RWPE2 (cell line): Measurements from ENCODE around the gene NUMBL.

ENCODE experiments used
- ATAC-seq: fragments of 200-7000 bp; cut with Tn5 transposase; 3 replicates; pipeline ENCODE4 v1.9.1; 2021; ENCODE audit warnings: low read depth
- DNase-seq: peaks from one replicate; pipeline ENCODE4 v3.0.0-alpha.2; 2020; ENCODE audit warnings: low spot score
- H3K27ac ChIP-seq: fragments of 450-650 bp; 2 replicates; pipeline ENCODE4 v1.5.1; 2017; ENCODE audit warnings: mild to moderate bottlenecking; ENCODE audit not compliant: poor library complexity, severe bottlenecking
- H3K27me3 ChIP-seq: fragments of 250-450 bp; sonication (Bioruptor Pico); 2 replicates; pipeline ENCODE4 v1.5.1; 2021; ENCODE audit warnings: mild to moderate bottlenecking, moderate library complexity; ENCODE audit not compliant: insufficient read depth, poor library complexity, severe bottlenecking
- H3K36me3 ChIP-seq: fragments of 250-450 bp; sonication (Bioruptor Pico); 2 replicates; pipeline ENCODE4 v1.5.1; 2020; ENCODE audit warnings: low read depth, mild to moderate bottlenecking, moderate library complexity
- H3K4me1 ChIP-seq: fragments of 250-450 bp; sonication (Bioruptor Pico); 2 replicates; pipeline ENCODE4 v1.5.1; 2021; ENCODE audit warnings: mild to moderate bottlenecking, moderate library complexity; ENCODE audit not compliant: insufficient read depth, poor library complexity, severe bottlenecking
- H3K4me3 ChIP-seq: fragments of 250-450 bp; sonication (Bioruptor Pico); 2 replicates; pipeline ENCODE4 v1.5.1; 2021; ENCODE audit warnings: mild to moderate bottlenecking, moderate library complexity; ENCODE audit not compliant: severe bottlenecking
- H3K9me3 ChIP-seq: fragments of 250-450 bp; sonication (Bioruptor Pico); 2 replicates; pipeline ENCODE4 v1.5.1; 2021; ENCODE audit warnings: mild to moderate bottlenecking, moderate library complexity; ENCODE audit not compliant: severe bottlenecking
- TF ChIP-seq, protein P1 (sequence below): fragments of 450-650 bp; IDR thresholded peaks from one replicate; pipeline ENCODE4 v1.5.1; 2017; ENCODE audit warnings: mild to moderate bottlenecking, moderate library complexity; ENCODE audit not compliant: poor library complexity, severe bottlenecking

Gene NUMBL

DNA sequence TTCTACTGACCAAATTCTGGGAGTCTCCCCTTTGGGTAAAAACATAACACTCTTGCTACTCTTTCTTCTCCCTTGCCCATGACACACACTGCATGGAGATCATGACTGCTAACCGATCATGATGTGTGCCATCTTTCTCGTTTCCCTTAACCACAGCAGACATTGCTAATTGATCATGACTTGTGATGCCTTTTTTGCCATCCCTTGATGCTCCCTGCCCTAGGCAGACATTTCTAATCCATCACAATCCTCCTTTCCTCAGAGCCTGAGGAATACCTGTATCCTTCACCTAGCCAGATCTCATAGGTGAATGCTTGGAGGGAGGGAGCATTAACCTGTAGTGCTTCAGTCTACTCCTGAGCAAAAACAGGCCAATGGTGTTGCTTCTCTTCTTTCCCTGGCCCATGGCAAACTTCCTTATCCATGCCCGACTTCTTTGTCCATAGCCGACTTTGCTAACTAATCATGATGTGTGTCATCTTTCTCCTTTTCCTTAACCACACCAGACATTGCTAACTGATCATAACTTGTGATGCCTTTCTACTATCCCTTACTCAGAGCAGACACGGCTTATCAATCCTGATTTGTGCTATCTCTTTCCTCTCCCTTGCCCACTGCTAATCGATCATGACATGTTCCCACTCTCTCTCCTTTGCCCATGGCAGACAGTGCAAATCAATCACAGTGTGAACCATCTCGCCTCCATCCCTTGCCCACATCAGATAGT is 17.7 kb downstream of the NUMBL start:
- TF ChIP-seq, protein P1, sequence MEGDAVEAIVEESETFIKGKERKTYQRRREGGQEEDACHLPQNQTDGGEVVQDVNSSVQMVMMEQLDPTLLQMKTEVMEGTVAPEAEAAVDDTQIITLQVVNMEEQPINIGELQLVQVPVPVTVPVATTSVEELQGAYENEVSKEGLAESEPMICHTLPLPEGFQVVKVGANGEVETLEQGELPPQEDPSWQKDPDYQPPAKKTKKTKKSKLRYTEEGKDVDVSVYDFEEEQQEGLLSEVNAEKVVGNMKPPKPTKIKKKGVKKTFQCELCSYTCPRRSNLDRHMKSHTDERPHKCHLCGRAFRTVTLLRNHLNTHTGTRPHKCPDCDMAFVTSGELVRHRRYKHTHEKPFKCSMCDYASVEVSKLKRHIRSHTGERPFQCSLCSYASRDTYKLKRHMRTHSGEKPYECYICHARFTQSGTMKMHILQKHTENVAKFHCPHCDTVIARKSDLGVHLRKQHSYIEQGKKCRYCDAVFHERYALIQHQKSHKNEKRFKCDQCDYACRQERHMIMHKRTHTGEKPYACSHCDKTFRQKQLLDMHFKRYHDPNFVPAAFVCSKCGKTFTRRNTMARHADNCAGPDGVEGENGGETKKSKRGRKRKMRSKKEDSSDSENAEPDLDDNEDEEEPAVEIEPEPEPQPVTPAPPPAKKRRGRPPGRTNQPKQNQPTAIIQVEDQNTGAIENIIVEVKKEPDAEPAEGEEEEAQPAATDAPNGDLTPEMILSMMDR = no peak
- Histone ChIP-seq H3K27ac (no peak overlapping the region), H3K9me3 (no peaks in the 10 kb centered on the region), H3K27me3 (no peaks in the 10 kb centered on the region), H3K4me1 (no peaks in the 10 kb centered on the region), H3K4me3 (no peak overlapping the region), H3K36me3 (peaks cover 74% of the 10 kb centered on the region)
- DNase-seq (no peak), ATAC-seq (no peak)

DNA sequence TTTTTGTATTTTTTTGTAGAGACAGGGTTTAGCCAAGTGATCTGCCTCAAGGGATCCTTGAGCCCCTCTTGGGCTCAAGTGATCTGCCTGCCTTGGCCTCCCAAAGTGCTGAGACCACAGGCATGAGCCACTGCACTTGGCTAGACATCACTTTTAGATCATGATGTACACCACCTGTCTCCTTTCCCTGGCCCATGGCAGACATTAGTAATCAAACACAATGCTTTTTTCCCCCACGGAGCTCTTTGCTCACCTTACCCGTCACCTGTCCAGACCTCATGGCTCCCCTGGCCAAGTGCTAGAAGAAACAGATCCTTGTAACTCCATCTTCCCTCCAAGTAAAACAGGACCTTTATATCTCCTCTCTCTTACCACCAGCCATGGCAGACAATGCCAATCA is 18.4 kb downstream of the NUMBL start:
- no peak overlapping the region for H3K4me3 ChIP-seq
- no peaks in the 10 kb centered on the region for H3K27me3 ChIP-seq
- TF ChIP-seq, protein P1 = no peak
- DNase-seq = no peak
- no peaks in the 10 kb centered on the region for H3K4me1 ChIP-seq
- no peak overlapping the region for H3K27ac ChIP-seq
- H3K9me3 ChIP-seq = no peaks in the 10 kb centered on the region
- ATAC-seq = no peak
- H3K36me3 ChIP-seq = peaks cover 67% of the 10 kb centered on the region

DNA sequence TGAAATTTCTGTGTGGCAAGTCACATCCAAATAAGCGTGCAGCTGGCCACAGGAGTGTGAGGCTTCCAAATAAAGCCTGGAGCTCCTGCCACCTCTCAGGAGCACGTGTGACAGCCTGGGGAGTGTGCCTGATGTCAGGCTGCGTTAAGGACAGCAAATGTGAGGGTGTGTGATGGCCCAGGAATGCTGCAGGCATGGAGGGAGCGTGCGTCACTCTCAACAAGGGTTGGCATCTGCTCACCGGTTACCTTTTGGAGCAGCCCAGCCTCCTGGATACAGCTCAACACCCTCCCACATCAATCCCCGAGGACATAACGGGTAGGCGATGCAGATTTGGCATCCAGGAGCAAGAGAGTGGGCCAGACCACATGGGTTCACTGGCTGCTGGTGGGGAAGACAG is 19.0 kb downstream of the NUMBL start:
- H3K9me3 ChIP-seq = no peaks in the 10 kb centered on the region
- no peak overlapping the region for H3K4me3 ChIP-seq
- peaks cover 66% of the 10 kb centered on the region for H3K36me3 ChIP-seq
- no peak overlapping the region for H3K27ac ChIP-seq
- ATAC-seq (no peak), DNase-seq (no peak)
- peaks cover 6% of the 10 kb centered on the region for H3K4me1 ChIP-seq
- TF ChIP-seq, protein P1 = no peak
- no peaks in the 10 kb centered on the region for H3K27me3 ChIP-seq

DNA sequence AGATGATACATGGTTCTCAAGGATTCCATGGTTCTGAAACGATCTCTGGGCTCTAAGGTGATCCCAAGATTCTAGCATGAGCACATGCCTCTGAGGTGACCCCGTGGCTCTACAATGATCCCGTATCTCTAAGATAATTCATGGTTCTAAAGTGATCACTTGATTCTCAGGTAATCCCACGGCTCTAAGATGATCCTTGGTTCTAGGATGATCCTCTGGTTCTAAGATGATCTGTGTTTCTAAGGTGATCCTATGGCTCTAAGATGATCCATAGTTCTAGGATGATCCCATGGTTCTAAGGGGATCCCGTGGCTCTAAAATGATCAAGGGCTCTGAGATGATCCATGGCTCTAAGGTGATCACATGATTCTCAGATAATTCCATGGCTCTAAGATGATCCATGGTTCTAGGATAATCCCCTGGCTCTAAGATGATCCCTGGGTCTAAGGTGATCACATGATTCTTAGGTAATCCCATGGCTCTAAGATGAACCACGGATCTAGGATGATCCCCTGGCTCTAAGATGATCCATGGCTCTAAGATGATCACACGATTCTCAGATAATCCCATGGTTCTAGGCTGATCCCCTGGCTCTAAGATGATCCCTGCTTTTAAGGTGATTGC is 21.3 kb downstream of the NUMBL start:
- peaks cover 13% of the 10 kb centered on the region for H3K4me1 ChIP-seq
- H3K4me3 ChIP-seq = no peak overlapping the region
- peaks cover 47% of the 10 kb centered on the region for H3K36me3 ChIP-seq
- TF ChIP-seq, protein P1 = no peak
- H3K27me3 ChIP-seq = no peaks in the 10 kb centered on the region
- no peak overlapping the region for H3K27ac ChIP-seq
- no peaks in the 10 kb centered on the region for H3K9me3 ChIP-seq
- DNase-seq = no peak
- ATAC-seq = no peak

DNA sequence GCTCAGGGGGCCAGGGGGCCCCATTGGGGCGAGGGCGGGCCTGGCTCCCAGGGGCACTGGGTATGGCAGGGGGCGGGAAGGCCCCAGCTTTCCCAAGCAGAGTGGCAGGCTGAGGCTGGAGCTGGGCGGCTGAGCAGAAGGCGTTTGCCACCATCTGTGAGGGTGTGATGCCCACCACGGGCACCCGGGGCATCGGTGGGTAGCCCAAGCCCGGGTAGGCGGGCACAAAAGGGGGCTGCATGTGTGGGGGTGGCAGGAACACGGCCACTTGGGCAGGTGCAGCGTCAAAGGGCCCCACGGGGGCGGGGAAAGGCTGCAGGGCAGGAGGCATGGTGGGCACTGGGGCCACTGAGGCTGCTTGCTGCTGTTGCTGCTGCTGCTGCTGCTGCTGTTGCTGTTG is 22.8 kb downstream of the NUMBL start:
- Histone ChIP-seq H3K27ac (no peak overlapping the region), H3K4me3 (no peak overlapping the region), H3K27me3 (no peaks in the 10 kb centered on the region), H3K4me1 (peaks cover 13% of the 10 kb centered on the region), H3K36me3 (peaks cover 32% of the 10 kb centered on the region), H3K9me3 (no peaks in the 10 kb centered on the region)
- TF ChIP-seq, protein P1 = no peak
- ATAC-seq = no peak
- no peak for DNase-seq
